Hepatocyte (in vitro differentiated cells): Measurements from ENCODE around the gene SNAPC3. TPM values are rescaled to one million over a fixed set of nuclear protein-coding genes. Genes with fewer than 3 reads are reported as not detected.

Experiments
- DNase-seq: peaks from one replicate; pipeline ENCODE4 v3.0.0-alpha.2; 2016; ENCODE audit warnings: low spot score
- H2AFZ ChIP-seq: fragments of 200-600 bp; sonication (generic); 2 replicates; pipeline ENCODE4 v1.6.0; 2016; ENCODE audit warnings: antibody characterized with exemption, mild to moderate bottlenecking
- H3K27ac ChIP-seq: fragments of 200-600 bp; sonication (generic); 2 replicates; pipeline ENCODE4 v1.5.1; 2016; ENCODE audit warnings: mild to moderate bottlenecking
- H3K27me3 ChIP-seq: fragments of 200-600 bp; sonication (generic); 2 replicates; pipeline ENCODE4 v1.6.1; 2016
- H3K36me3 ChIP-seq: fragments of 200-600 bp; sonication (generic); replicated peaks from 2 replicates; pipeline ENCODE4 v1.5.1; 2016; ENCODE audit warnings: low read depth; ENCODE audit not compliant: insufficient read depth
- H3K4me1 ChIP-seq: fragments of 200-600 bp; sonication (generic); 2 replicates; pipeline ENCODE4 v1.5.1; 2016; ENCODE audit warnings: mild to moderate bottlenecking, moderate library complexity; ENCODE audit not compliant: insufficient read depth
- H3K4me2 ChIP-seq: fragments of 200-600 bp; sonication (generic); 2 replicates; pipeline ENCODE4 v1.6.0; 2016
- H3K4me3 ChIP-seq: fragments of 200-600 bp; sonication (generic); 2 replicates; pipeline ENCODE4 v1.5.1; 2016; ENCODE audit warnings: mild to moderate bottlenecking
- H3K79me2 ChIP-seq: fragments of 200-600 bp; sonication (generic); 2 replicates; pipeline ENCODE4 v1.6.0; 2017; ENCODE audit warnings: mild to moderate bottlenecking
- H3K9me2 ChIP-seq: fragments of 200-600 bp; sonication (generic); replicated peaks from 2 replicates; pipeline ENCODE4 v1.6.0; 2017; ENCODE audit warnings: mild to moderate bottlenecking; ENCODE audit not compliant: insufficient read depth
- H3K9me3 ChIP-seq: fragments of 200-600 bp; sonication (generic); 2 replicates; pipeline ENCODE4 v1.5.1; 2016; ENCODE audit warnings: low read depth, mild to moderate bottlenecking
- H4K20me1 ChIP-seq: fragments of 200-600 bp; sonication (generic); 2 replicates; pipeline ENCODE4 v1.6.0; 2016; ENCODE audit warnings: mild to moderate bottlenecking; ENCODE audit not compliant: insufficient read depth, poor library complexity, severe bottlenecking
- CTCF ChIP-seq: fragments of 200-600 bp; sonication (generic); IDR thresholded peaks from 2 replicates; pipeline ENCODE4 v1.5.1; 2016; ENCODE audit warnings: antibody characterized with exemption, mild to moderate bottlenecking; ENCODE audit not compliant: poor library complexity
- EZH2 ChIP-seq: fragments of 200-600 bp; sonication (generic); IDR thresholded peaks from 2 replicates; pipeline ENCODE4 v1.6.1; 2016; ENCODE audit warnings: antibody characterized with exemption, mild to moderate bottlenecking, borderline replicate concordance
- EZH2phosphoT487 ChIP-seq: fragments of 200-600 bp; sonication (generic); IDR thresholded peaks from one replicate; pipeline ENCODE4 v1.6.1; 2018; ENCODE audit warnings: antibody characterized with exemption, mild to moderate bottlenecking, low read depth, moderate library complexity; ENCODE audit not compliant: unreplicated experiment, severe bottlenecking
- WGBS: methylation state at CpG from one replicate; pipeline ENCODE4 v1.1.6; 2016; ENCODE audit warnings: low lambda C conversion rate; ENCODE audit errors: missing lambda C conversion rate; 5-methylcytosine and 5-hydroxymethylcytosine counted together
- polyA plus RNA-seq: library from polyadenylated mRNA; unstranded; fragments of >200 nt; fragmentation: Nextera tagmentation; extraction: Ambion mirVana; gene quantifications from 2 replicates; pipeline ENCODE4 v1.2.1, GENCODE V29; 2016
- total RNA-seq: library from RNA; depleted of rRNA; stranded (reverse); fragments of >200 nt; gene quantifications from 2 replicates; pipeline ENCODE4 v1.2.3, GENCODE V29; 2014

The SNAPC3 gene
- total RNA-seq = 27.7 and 34.1 TPM in 2 replicates
- polyA plus RNA-seq = 19.4 and 21.2 TPM in 2 replicates

- no peaks in the 10 kb centered on the region for H3K27me3 ChIP-seq
- peak within 1 kb of the TSS; percentile 91 for H3K4me3 ChIP-seq
- DNase-seq = peak; percentile 96
- H4K20me1 ChIP-seq = no peaks in the 10 kb centered on the region
- H3K79me2 ChIP-seq = peaks cover 49% of the 10 kb centered on the region
- TF ChIP-seq CTCF (no peak), EZH2phosphoT487 (no peak), EZH2 (no peak)
- H2AFZ ChIP-seq = peak within 1 kb of the TSS; percentile 83
- peak within 1 kb of the TSS; percentile 80 for H3K4me2 ChIP-seq
- WGBS = 2% methylated on average over 58 of the region's 70 CpGs
- H3K9me2 ChIP-seq = no peaks in the 10 kb centered on the region
- H3K4me1 ChIP-seq = peaks cover 3% of the 10 kb centered on the region
- no peaks in the 10 kb centered on the region for H3K36me3 ChIP-seq
- no peaks in the 10 kb centered on the region for H3K9me3 ChIP-seq
- peak within 1 kb of the TSS; percentile 93 for H3K27ac ChIP-seq
These were observed at the start of gene SNAPC3 for GRCh38 chr9:15422372-15423230. TSS of gene SNAPC3 (plus strand) at chr9:15422876. CDS start at chr9:15422880, 4 bp downstream.

DNA sequence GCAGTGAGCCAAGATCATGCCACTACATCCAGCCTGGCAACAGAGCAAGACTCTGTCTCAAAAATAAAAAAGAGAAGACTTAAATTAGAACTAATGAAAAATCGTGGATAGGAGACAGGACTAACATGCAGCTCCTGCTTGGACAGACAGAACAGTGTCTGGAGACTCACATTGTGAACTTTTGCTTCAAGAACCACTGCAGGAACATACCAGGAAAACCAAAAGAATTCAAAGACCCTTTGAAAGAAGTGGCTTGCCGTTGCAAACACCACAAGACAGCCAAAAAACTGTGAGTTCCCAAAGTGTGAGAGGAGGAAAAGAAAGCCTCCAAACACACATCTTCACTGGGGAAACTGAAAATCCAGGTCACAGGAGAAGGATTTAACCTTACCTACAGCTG is 48.8 kb upstream of the SNAPC3 start:
- Histone ChIP-seq H3K9me3 (no peaks in the 10 kb centered on the region), H3K27me3 (no peaks in the 10 kb centered on the region), H3K4me2 (peak overlapping the region; percentile 26), H3K27ac (peak overlapping the region; percentile 75), H3K4me1 (peaks cover 13% of the 10 kb centered on the region), H4K20me1 (no peaks in the 10 kb centered on the region), H3K36me3 (no peaks in the 10 kb centered on the region), H3K9me2 (no peaks in the 10 kb centered on the region), H3K79me2 (no peaks in the 10 kb centered on the region), H3K4me3 (no peak overlapping the region), H2AFZ (no peak overlapping the region)
- DNase-seq = no peak
- 74% methylated on average over 2 of the region's 2 CpGs for WGBS
- TF ChIP-seq EZH2 (no peak), CTCF (no peak), EZH2phosphoT487 (no peak)

- peaks cover 13% of the 10 kb centered on the region for H3K4me1 ChIP-seq
- no peak overlapping the region for H3K4me2 ChIP-seq
- H3K27ac ChIP-seq = peak overlapping the region; percentile 75
These were observed 48.4 kb upstream of the SNAPC3 start for GRCh38 chr9:15374310-15374709.

More at GRCh38 chr9:15374310-15374709, 48.4 kb upstream of the SNAPC3 start:
- H3K9me3 ChIP-seq = no peaks in the 10 kb centered on the region
- H2AFZ ChIP-seq = no peak overlapping the region
- no peaks in the 10 kb centered on the region for H3K36me3 ChIP-seq
- H4K20me1 ChIP-seq = no peaks in the 10 kb centered on the region
- H3K4me3 ChIP-seq = no peak overlapping the region
- H3K27me3 ChIP-seq = no peaks in the 10 kb centered on the region
- 91% methylated on average over 4 of the region's 4 CpGs for WGBS
- no peaks in the 10 kb centered on the region for H3K9me2 ChIP-seq
- TF ChIP-seq EZH2 (no peak), EZH2phosphoT487 (no peak), CTCF (no peak)
- no peaks in the 10 kb centered on the region for H3K79me2 ChIP-seq
- no peak for DNase-seq
